NCI-H345 treated with DMSO at 0.1 percent for 48 hours (cell line): Measurements from ENCODE around the gene INIP.
"Not testable (repeated sequence)": the region's sequence is repeated elsewhere in the genome, so short reads cannot be mapped to it uniquely, and the experiment has no call there.

Experiments used
- DNase-seq: peaks from one replicate; lab custom pipeline; 2025; ENCODE audit not compliant: unreplicated experiment; lab: John Stamatoyannopoulos, UW

Gene INIP

GRCh38 chr9:112743216-112743836 is 25.4 kb upstream of the INIP start:
- no peak for DNase-seq

DNA sequence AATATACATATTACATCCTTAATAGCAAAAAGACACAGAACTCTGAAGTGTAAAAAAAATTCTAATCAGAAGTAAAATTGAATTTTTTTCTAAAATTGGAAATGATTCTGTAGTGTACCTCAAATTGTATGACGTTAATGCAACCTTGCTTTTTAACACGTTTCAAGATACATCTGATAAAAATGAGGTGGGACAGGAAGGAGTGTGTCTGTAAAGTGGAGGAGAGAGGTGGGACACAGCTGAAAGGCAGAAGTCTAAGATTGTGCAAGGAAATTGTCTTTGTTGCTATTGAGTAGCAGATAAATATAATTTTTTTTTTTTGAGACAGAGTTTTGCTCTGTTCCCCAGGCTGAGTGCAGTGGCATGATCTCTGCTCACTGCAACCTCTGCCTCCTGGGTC is 17.0 kb upstream of the INIP start:
- no peak for DNase-seq

GRCh38 chr9:112731971-112732370 is 14.1 kb upstream of the INIP start:
- DNase-seq = no peak

DNA sequence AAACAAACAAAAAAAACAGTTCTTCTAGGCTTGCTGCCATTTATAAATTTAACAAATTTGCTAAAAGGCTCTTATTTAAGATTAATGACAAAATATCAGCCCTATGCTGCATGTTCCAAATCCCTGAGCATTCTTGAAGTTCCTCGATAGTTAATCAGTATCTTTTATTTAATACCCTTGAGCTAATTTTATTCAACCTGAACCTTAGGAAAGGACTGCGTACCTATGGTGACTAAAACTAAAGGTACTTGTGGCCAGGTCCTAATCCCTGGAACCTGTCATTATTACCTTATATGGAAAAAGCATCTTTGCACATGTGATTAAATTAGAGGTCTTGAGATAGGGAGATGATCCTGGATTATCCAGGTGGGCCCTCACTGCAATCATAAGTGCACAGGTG is 10.5 kb upstream of the INIP start:
- DNase-seq = no peak

- no peak for DNase-seq
These were observed 8.5 kb upstream of the INIP start for GRCh38 chr9:112726428-112726827.

DNA sequence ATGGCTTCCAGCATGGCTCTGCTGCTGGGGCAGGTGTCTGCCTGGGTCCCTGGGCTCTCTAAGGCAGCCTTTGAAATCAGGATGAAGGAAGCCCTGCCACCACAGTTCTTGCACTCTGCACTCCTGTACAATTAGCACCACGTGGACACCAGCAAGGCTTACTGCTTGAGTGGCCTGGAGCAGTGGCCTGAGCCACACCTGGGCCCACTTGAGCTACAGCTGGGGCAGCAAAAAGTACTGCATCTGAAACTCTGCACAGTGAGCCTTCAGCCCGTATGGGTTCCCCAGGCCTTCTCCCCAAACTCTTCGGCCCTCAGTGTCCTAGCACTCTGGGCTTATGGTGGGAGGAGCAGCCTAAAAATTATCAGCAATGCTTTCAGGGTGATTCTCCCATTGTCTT is 8.0 kb upstream of the INIP start:
- no peak for DNase-seq

GRCh38 chr9:112722749-112723148 is 4.8 kb upstream of the INIP start:
- not testable (repeated sequence) for DNase-seq

DNA sequence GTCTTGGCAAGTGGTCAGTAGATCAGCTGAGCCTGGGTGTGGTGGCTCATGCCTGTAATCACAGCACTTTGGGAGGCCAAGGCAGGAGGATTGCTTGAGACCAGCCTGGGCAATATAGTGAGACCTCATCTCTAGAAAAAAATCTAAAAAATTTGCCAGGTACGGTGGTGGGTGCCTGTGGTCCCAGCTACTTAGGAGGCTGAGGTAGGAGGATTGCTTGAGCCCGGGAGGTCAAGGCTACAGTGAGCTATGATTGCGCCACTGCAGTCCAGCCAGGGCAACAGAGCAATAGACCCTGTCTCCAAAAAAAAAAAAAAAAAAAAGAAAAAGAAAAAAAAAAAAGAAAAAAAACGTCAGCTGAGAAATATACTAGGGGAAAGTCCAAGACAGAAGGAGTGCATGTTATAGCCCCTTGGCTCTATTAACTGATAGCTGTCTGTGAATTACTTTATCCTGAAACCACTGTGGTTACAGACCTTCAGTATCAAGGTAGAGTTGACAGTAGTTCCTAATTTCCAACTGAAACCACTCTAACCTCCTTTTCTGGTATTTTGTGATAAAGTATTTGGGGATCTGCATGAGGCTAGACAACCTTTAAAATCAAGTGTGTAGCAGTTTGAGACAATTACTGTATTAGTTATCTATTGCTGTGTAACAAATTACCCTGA is 2.3 kb upstream of the INIP start:
- DNase-seq = no peak

DNA sequence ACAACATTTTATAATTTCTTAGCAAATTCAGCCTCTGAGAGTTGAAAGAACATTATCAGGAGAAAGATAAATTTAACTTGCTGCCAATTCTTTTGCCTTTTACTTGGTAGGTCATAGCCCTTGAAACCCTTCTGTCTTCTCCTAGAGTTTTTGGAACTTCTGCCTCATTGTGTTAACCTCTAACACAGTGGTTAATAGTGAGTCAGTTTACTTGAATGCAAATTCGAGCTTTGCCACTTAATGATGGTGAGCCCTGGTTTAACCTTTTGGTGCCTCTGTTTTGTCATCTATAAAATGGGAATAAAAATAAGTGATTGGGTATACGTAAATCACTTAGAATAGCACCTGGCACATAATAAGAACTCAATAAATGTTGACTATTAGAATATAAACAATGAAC is 1.8 kb upstream of the INIP start:
- no peak for DNase-seq

DNA sequence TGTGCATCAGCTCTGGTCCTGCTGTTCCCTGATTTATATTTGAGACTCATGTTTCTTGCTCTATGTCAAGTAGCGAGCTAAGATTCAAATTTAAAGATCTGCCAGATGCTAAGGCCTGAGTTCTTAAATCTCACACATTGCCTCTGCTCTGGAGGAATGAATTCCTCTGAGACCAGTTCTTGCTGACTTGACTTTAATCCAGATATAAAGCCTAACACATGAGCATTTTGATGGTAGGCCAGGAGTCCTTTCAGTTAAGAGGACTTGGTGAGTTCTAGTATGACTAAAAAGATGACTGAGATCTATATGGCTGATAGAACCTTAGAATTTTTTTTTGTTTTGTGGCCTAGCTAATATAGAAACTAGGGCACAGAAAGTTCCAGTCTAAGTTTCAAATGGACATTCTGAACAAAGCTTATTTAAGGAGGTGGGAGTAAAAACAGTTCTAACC is 1.3 kb upstream of the INIP start:
- DNase-seq = no peak

- no peak for DNase-seq
These were observed 5.2 kb downstream of the INIP start for GRCh38 chr9:112712678-112713077.

DNA sequence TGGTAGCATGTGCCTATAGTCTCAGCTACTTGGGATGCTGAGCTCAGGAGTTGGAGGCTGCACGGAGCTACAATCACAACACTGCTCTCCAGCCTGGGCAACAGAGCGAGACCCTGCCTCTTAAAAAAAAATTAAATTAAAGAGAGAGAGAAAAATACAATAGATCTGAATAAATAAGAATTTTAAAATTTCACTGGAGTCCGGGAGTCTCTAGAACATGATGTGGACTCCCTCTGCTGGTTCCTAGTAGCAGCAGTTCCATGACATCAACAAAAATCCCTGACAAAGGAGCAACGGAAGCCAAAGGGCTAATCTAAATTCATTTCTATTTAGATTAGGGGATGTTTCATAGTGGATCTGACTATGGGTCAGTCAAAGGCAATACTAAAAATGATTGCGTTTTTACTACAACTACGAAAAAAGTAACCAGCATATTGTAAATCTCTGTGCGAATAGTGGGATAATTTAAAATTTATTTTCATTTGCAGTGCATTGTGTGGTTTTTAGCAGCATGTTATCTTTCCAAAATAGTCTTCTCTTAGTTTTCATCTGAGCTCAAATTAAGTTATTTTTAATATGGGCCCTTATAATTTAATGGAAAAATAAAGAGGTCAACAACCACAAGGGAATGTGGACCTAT is 6.7 kb downstream of the INIP start:
- DNase-seq = no peak

DNA sequence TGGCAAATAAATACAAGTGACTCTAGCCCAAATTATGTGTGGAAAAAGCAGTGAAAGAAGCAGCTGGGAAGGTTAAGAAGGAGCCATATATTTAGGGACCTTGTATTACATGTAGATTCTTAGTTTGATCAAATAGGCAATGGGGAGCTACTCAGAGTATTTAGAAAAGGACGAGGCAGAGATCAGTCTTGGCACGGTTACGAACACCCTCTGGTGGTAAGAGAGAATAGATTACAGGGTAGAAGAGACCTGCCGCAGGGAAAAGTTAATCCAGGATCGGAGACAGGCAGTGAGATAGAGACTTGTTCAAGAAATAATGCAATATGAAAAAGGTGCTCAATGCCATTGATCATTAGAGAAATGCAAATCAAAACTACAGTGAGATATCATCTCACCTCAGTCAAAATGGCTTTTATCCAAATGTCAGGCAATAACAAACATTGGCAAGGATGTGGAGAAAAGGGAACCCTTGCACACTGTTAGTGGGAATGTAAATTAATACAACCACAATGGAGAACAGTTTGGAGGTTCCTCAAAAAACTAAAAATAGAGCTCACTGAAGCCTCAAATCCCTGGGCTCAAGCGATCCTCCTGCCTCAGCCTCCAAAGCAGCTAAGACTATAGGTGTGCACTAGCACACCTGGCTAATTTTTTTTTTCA is 12.0 kb downstream of the INIP start:
- DNase-seq = no peak

DNA sequence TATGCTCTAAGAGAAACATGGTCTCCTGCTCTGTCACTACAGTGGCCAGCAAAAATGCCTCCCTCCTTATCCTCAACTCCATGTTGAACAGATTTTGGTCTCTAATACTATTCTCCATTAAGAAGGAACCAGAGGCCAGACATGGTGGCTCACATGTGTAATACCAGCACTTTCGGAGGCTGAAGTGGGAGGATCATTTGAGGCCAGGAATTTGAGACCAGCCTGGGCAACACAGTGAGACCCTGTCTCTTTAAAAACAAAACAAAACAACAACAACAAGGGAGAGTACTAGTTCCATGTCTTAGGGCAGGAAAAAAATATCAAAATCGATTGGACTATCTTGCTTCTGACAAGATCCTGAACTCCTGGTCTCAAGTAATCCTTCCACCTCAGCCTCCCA is 14.6 kb downstream of the INIP start:
- DNase-seq = no peak

DNA sequence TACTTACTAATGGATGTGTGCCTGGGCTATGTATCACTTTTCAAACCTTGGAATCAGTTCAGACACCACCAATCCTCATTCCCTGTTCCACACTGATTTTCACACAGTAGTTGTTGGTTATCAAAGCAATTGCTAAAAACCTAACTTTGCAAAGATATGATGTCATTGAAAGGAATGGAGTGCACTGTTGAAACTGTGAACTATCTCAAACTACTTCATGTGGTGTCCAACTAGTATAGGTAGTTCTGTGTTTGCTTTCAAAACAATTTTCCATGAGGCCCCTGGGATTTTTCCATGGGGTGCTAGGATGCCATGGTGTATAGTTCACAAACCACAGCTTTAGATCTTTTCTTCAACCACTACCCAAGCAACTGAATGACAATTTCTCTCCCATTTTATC is 17.8 kb downstream of the INIP start:
- no peak for DNase-seq

- no peak for DNase-seq
These were observed 18.7 kb downstream of the INIP start for GRCh38 chr9:112699230-112699629.

DNA sequence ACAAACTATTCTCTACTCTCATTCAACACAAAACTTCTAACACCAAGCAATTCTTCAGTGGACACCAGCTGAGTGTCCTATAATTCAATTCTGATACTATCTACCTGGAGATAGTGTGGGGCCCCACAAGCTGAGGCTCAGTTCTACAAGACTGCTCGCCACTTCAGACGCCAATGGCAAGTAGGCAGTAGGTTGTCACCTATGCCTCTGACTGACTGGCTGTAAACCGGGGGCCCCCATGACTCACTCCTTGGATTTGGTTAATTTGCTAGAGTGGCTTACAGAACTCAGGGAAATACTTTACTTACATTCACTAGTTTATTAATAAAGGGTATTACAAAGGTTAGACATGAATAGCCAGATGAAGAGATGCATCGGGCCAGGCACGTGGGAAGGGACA is 21.5 kb downstream of the INIP start:
- no peak for DNase-seq

DNA sequence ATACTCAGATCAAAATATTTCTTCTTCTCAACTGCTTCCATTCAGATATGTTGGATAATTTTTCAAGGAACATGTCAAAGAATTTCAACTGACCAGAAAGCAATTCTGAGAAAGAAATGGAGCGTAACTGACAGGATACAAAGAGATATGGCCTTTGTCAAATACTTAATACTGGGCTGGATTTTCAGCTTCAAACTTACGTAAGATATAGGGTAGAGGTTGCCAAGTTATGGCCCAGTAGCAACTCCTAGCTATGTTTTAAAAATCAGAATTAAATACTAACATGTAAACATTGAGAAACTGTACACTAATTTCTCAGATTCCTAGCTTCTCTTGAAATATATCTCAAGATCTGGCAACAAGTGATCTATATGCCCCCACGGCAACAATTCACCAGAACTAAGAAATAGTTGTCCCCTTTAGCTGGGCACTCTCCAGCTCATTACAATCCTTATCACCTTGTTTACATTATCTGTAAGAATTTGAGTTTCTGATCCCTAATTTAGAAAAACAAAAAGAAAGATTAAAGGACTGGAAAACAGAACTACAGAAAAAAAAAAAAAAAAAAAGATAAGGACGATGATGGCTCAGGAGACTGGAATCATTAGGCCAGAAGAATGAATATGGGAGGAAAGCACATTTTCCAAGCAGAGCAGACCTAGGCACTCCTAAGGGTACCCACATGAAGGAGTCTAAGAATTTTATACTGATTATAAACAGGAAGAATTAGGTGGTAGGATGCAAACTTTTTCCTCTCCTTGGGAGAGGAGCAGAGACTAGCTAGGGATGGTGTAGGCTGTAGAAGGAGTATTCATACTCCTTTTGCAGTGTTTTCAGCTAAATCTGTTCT is 23.0 kb downstream of the INIP start:
- no peak for DNase-seq

DNA sequence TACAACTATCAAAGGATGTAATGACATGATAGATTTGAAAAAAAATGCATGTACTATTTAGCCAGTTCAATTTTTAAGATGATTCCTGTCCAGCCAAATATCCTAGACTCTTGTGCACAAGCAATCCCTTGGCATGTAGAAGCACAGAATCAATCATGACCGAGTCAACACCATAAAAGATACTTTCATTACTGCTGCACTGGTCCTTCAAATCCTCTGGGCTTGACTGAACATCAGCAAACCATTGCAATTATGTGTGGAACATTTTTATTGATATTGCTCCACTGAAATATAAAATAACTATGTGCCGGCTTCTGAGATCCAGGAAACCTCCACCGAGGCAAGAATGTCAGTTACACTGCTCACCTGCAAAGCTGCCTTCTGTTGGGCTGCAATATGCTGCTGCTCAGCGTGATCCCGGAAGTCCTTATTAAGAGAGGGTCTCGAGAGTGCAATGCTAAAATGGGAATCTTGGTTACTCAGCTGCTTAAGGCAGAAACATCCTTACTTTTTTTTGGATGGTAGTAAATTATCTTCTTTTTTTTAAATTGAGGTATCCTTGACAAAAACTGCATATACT is 28.7 kb downstream of the INIP start:
- no peak for DNase-seq

- DNase-seq = no peak
These were observed 37.0 kb downstream of the INIP start for GRCh38 chr9:112680731-112681402.
